Activated CD8-positive, alpha-beta memory T cell treated with anti-CD3 and anti-CD28 coated beads for 1 hour (primary cell): ENCODE measurements around the gene TRMT44.
"Not testable (repeated sequence)": the region's sequence is repeated elsewhere in the genome, so short reads cannot be mapped to it uniquely, and the experiment has no call there.

Source experiments
- DNase-seq, 2 donors: peaks; one replicate each; pipeline ENCODE4 v3.0.0-alpha.2; 2020; ENCODE audit warnings: low read depth in 1 of 2; ENCODE audit errors: extremely low read depth in 1 of 2

TRMT44 gene

DNA sequence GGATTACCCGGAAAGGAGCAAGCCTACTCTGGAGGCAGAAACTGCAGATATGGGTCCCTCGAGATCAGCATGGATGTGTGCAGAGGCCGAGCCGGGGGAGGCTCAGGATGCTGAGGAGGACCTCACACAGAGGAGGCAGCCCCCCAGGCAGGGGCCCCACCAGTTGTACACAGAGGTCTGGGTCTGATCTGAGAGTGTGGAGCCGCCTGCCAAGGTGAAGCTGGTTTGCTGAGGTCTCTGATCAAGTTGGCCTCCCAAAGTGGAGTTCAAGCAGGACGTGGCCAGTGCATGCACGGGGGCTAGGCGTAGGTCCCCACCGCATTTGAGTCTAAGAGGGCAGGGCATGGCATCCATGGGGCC is 35.1 kb upstream of the TRMT44 start:
- no peak for DNase-seq

GRCh38 chr4:8406887-8407286 is 33.7 kb upstream of the TRMT44 start:
- DNase-seq: not testable (repeated sequence)

- no peak for DNase-seq
These were observed 33.3 kb upstream of the TRMT44 start for GRCh38 chr4:8407316-8407715.

DNA sequence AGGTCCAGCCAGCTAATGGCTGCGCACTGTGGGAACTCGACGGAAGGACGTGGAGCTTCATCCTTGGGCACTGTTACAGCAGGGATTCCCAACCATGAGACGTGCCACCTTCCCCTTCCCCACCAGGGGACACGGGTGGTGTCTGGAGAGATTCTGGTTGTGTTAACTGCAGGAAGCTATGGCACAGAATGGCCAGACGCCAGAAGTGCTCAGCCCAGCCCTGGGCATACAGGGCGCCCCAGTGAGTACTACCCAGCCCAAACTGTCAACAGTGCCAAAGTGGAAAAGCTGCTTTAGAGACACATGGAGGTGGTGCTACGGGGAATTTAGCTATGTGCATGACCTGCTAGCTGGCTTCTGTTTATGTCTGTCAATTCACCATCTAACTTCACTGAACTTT is 32.8 kb upstream of the TRMT44 start:
- no peak for DNase-seq

- DNase-seq: peak; percentile 46 to 49
These were observed 31.1 kb upstream of the TRMT44 start for GRCh38 chr4:8409264-8410065.

DNA sequence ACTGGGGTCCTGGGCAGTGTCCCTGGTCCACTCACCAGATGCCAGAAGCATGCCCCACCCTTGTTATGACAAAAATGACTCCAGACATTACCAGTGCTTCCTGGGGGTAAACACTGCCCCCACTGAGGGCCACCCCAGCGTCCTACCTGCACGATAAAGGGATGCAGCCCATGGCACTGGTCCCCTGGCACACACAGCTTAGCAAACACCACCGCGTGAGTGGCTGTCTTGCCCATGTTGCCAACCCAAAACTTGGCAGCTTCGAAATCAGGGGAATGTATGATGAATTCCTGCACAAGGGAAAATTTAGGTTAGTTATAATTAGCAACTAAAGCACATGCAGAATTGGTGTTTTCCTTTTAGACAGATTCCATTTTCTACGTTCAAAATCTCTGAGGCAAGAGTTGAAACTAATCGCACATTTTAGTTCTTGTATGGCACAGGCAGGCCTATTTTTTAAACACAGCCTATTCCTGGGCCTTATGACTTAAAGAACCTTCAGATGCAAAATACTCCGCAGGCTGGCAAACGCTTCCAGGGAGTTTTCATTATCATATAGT is 30.4 kb upstream of the TRMT44 start:
- no peak for DNase-seq

DNA sequence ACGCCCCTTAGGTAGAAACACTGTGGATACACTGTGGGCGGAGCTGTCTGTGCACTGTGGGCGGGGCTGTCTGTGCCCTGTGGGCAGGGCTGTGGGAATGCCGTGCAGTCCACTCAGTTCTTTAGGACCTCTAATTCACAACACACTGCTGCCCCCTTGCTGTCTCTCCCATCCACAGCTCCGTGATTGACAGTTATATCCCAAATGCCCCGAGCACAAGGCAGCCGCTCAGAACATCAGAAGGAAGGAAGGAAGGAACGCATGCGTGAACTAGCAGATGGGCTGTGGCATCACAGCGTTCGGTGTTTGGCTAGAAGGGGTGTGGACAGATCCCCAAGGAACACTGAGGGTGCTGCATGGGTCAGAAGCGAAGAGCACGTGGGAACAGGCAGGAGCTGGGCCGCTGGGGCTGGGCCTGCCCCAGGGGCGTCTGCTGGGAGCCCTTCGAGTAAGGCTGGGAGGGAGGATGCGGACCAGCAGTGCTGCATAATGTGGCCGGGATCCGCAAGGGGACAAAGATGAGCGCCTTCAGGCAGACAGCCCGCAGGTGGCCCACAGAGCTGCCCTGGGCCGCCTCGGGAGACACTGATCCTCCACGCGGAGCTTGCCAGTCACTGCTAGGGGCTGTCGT is 29.8 kb upstream of the TRMT44 start:
- DNase-seq: no peak

DNA sequence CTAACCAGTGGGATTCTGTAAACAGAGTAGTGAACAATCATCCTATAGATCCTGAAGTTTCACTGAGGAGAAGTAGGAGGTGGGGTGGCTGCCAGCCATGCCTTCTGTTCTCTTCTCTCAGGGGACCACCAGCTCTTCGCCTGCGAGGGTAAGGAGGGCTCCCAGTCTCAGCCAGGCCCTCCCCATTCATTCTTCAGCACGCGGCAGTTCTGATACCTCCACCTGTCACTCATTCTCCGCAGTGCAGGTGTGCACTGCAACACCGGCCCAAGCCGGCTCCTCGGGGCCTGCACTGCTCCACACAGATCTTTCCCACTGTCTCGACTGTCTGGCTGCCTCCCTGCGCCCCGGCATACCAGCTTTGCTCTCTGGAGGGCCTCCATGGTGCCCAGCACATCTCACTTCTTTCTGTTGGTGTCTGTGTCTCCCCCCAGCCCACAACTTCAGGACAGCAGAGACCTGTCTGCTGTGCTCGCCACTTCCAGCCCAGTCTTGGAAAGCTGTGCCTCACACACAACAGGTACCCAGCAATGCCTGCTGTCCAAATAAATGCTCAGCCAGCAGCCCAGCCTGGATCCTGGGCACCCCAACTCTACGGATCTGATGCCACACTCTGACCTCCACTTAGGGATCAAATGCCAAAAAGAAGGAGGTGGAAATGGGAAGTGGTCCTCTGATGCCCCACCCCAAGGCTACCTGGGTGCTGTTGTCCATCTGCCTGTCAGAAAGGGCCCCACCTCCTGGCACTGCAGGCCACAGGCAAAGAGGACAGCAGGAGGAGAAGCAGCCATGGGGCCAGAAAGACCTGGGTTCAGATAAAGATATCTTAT is 29.0 kb upstream of the TRMT44 start:
- DNase-seq: no peak

- no peak for DNase-seq
These were observed 28.3 kb upstream of the TRMT44 start for GRCh38 chr4:8412288-8412687.

DNA sequence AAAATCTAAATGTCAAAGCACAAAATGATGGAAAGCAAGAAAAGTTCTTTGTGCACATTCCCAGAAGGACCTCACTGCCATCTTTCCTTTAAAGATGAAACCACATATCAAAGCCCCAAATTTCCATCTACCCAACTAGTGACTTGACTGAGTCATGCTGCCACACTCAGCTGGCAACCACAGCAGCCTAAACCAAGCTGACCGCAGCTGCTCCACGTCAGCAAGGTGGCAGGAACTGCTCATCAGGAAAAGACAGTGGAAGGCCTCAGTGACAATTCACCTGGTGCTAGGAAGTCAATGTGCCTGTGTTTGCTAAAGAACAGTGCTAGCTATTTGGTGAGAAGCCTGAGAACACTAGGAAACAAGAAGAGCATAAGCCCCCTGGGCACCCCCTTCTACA is 26.2 kb upstream of the TRMT44 start:
- no peak for DNase-seq

DNA sequence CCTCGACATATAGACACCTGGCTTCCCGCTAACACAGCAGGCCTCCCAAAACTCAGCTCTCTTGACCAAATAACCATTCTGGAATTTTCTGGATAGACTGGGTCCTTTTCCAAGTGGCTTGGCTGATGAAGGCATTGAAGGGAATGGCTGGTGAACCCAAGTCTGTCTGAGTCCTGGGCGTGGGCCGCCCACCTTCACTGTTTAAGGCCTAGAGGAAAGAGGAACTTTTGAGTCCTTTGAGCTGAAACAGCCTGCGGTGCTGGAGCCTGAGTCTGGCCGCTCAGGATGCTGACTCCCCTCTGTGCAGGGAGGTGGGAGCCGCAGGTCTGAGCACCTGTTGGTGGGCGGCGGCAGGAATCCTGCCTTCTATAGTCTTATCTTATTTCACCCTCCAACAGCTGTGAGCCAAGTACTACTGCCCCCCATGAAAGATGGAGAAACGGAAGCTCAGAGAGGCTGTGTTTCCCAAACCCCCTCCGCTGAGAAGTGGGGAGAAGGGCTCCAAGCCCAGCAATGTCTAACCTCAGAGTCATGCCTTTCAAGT is 23.4 kb upstream of the TRMT44 start:
- no peak for DNase-seq

DNA sequence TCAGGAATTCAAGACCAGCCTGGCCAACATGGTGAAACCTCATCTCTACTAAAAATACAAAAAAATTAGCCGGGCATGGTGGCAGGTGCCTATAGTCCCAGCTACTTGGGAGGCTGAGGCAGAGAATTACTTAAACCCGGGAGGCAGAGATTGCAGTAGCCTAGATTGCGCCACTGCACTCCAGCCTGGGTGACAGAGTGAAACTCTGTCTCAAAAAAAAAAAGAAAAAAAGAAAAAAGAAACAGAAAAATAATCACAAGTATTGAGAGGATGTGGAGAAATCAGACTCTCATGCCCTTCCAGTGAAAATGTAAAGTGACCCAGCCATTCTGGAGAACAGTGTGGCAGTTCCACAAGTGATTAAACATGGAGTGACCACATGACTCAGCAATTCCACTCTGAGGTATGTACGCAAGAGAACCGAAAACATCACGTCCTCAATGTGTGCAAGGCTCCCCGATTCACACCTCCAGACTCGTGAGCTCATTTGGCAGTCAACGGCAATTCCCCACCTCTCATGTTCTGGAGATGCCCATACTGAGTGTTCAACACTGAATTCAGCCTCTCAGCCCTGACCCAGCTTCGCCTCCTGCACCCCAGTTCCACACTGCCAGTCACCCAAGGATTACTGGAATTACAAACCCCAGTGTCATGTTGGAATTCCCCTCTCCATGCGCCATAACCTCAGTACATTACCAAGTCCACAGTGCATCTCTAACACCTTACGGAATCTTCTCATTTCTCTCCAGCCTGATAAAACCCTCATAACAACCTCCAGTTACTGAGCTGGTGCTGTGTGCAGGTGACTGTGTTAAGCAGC is 21.1 kb upstream of the TRMT44 start:
- no peak for DNase-seq

DNA sequence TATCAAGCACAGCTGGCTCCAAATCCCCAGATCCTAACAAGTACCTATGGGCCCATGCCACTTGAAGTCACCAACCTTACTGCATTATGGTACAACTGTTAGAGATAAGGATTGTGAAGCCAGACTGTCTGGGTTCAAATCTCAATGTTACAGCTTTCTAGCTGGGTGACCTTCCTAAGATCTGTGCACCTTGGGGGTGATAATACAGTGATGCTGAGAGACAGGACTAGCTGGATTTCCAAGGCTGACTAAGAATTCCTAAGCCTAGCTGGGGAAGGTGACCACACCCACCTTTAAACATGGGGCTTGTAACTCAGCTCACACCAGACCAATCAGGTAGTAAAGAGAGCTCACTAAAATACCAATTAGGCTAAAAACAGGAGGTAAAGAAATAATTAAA is 20.4 kb upstream of the TRMT44 start:
- not testable (repeated sequence) for DNase-seq

DNA sequence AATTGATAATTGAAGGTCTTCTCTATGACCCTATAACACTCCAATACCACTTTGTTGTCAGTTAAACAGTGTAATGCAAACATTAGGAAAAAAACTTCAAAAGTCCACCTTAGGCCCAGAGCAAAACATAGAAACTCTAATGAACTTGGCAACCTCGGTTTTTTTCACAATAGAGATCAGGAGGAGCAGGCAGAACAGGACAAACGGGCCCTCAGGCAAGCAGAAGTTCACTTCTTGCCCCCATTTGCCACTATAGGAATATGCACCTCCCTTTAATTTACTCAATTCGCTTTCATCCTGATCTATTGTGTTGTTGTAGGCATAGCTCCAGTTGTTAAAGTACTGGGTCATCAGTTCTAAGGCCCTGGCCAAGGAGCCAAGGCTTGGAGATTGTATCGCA is 18.2 kb upstream of the TRMT44 start:
- no peak for DNase-seq

DNA sequence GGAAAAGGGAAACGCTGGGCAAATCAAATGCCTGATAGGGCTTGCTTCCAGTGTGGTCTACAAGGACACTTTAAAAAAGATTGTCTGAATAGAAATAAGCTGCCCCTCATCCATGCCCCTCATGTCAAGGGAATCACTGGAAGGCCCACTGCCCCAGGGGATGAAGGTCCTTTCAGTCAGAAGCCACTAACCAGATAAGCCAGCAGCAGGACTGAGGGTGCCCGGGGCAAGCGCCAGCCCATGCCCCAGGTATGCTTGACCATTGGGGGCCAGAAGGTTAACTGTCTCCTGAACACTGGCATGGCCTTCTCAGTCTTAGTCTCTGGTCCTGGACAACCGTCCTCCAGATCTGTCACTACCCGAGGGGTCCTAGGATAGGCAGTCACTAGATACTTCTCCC is 17.8 kb upstream of the TRMT44 start:
- no peak for DNase-seq

GRCh38 chr4:8427262-8427661 is 13.3 kb upstream of the TRMT44 start:
- no peak for DNase-seq

DNA sequence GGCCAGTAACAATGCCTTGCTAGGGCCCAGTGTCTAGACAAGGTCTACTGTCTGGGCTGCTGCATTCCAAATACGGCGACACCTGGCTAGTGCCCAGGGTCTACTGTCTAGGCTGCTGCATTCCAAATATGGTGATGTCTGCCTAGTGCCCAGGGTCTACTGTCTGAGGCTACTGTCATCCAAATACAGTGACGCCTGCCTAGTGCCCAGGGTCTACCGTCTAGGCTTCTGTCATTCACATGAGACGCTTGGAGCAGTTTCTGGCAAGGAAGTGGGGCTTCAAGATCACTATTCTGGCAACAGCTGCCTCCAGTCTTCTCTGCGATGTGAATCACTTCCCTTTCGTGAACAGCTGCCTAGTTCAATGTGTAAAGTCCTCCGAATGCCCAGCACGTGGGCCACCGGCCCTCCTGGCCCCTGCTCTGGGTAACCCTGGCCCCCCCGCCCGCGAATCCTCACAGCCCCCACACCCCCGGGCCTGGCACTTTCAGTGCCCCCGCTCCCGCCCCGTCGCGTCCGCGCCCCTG is 12.8 kb upstream of the TRMT44 start:
- no peak for DNase-seq

GRCh38 chr4:8428288-8429097 is 12.1 kb upstream of the TRMT44 start:
- peak; percentile 68 to 90 for DNase-seq

DNA sequence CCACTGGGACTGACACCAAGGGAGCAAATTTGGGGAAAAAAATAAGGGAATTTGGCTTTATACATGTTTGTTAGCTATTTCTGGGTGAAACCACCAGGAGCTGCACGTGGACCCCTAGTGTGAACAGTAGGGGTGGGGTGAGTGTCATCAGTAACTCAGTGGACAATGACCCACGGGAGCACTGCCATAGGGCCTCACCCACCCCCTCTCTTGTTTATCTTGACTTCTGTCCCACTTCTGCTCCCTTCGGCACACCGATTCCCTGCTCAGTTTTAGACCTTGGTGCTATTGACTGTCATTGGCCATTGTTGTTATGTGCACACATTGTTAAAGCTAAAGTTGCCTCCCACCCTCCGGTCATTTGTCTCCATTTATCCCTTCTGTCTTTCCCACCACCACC is 9.0 kb upstream of the TRMT44 start:
- DNase-seq: no peak
